Erythroblast (primary cell): ENCODE results near the gene AFAP1L2.

Experiments used
- GATA1 ChIP-seq: IDR thresholded peaks from 2 replicates; pipeline ENCODE4 v1.6.1; 2011; ENCODE audit warnings: low read depth, mild to moderate bottlenecking, control low read depth, low read length, moderate library complexity
- POLR2A ChIP-seq: IDR thresholded peaks from 2 replicates; pipeline ENCODE4 v1.6.1; 2011; ENCODE audit warnings: mild to moderate bottlenecking, low read length

GRCh38 chr10:114245121-114245791 lies 159.0 kb downstream of the AFAP1L2 start:
- TF ChIP-seq GATA1: no peak
- no peak for TF ChIP-seq POLR2A
